H1 (cell line): ENCODE measurements around the gene UBAP1. TPM values are rescaled to one million over a fixed set of nuclear protein-coding genes. Genes with fewer than 3 reads are reported as not detected.

Experiments
- CTBP2 ChIP-seq: IDR thresholded peaks from 2 replicates; pipeline ENCODE4 v1.7.0; 2011; ENCODE audit warnings: borderline replicate concordance, mild to moderate bottlenecking, moderate library complexity, mixed read lengths, low read length; ENCODE audit not compliant: insufficient read depth, insufficient read length
- JUN ChIP-seq: IDR thresholded peaks from 2 replicates; pipeline ENCODE4 v1.6.1; 2011; ENCODE audit warnings: low read depth, mild to moderate bottlenecking, improper control_type of control experiment, low read length
- KDM4A ChIP-seq: IDR thresholded peaks from one replicate; pipeline ENCODE4 v1.7.1; 2012; ENCODE audit warnings: low read depth, mild to moderate bottlenecking, moderate library complexity, low read length, inconsistent platforms; ENCODE audit not compliant: severe bottlenecking
- MAX ChIP-seq: IDR thresholded peaks from 2 replicates; pipeline ENCODE4 v1.6.1; 2012; ENCODE audit warnings: inconsistent platforms
- SIX5 ChIP-seq: IDR thresholded peaks from 2 replicates; pipeline ENCODE4 v1.6.1; 2011; ENCODE audit warnings: mild to moderate bottlenecking, low read depth, low read length
- YY1 ChIP-seq: IDR thresholded peaks from 2 replicates; pipeline ENCODE4 v1.6.1; 2011; ENCODE audit warnings: low read depth, mild to moderate bottlenecking, low read length
- ZNF274 ChIP-seq: IDR thresholded peaks from 2 replicates; pipeline ENCODE4 v1.7.0; 2012; ENCODE audit warnings: low read length, borderline replicate concordance; ENCODE audit errors: extremely low read depth
- polyA plus RNA-seq, 7 experiments: library from polyadenylated mRNA; depleted of rRNA in 3 of 7; stranded (reverse) in 5 of 7; unstranded in 2 of 7; fragments of >200 nt in 5 of 7; fragments of 200-250 nt in 2 of 7; gene quantifications; 1 replicate in 5 of 7; 2 replicates in 1 of 7; 4 replicates in 1 of 7; pipeline versions ENCODE4 v1.2.1 to v1.2.3, GENCODE V29; 2011 to 2013; ENCODE audit warnings: missing spikeins in 2 of 7, mixed read lengths in 2 of 7
- total RNA-seq: library from RNA; stranded (reverse); fragmentation: NEBNext Ultra II Directional; extraction: Animal tissue kit (Norgen Biotek cat#: 25700); gene quantifications from 2 replicates; pipeline ENCODE4 v1.2.1, GENCODE V29; 2021

Gene UBAP1
- total and polyA plus RNA-seq, 2 of the 8 experiments (the other 6 are each of a cell fraction or from before 2014, with no cell fraction given), result 31.3 to 31.4 TPM

DNA sequence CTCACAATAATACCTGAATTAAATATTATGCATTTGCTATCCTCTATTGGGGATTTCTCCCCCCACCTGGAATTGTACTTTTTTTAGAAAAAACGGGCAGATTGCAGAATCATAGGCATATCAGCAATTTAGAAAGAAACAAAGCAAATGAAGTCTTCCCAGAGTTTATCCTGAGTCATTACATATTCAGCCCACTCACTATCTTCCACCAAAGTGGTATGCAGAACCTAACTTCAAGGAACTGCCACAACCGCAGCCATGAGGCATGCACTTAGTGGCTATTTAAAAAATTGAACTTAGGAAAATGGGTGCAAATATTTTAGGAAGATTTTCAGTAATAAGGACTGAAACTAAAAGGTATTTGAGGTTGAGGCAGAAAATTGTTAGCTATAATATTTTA is 48.6 kb downstream of the UBAP1 start (continued):
- TF ChIP-seq SIX5 (no peak), ZNF274 (no peak), YY1 (no peak), CTBP2 (no peak), KDM4A (no peak), MAX (no peak), JUN (no peak)
